ENCODE measurements around the gene RCAN2. TPM values are rescaled to one million over a fixed set of nuclear protein-coding genes. Genes with fewer than 3 reads are reported as not detected.

The RCAN2 gene
- total and polyA plus RNA-seq, 9 of the 15 experiments (the other 6 are each of a cell fraction or from before 2014, with no cell fraction given), result 0.04 TPM; not detected in 8

DNA sequence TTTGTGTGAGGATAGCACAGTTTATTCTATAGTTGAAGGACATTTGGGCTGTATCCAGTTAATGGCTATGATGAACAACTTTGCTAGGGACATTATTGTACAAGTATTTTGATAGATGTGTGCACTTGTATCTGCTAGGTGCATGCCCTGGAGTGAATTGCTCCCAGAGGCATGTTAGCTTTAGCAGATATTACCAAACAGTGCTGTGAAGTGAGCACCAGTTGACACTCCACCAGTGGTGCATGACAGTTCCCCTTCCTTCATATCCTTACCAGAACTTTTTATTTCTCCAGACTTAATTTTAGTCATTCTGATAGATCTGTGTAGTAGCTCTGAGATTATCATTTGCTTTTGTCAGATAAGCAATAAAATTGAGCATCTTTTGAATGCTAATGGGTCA is 271.6 kb downstream of the RCAN2 start:
- POLR2A ChIA-PET, result no interaction called here
- ATAC-seq (no peak), DNase-seq (ENCODE audit: extremely low read depth in 1 of 4, low spot score in 3 of 4) (no peak), FAIRE-seq (no peak)
- intact Hi-C loops (cut with micrococcal nuclease) (loop anchor here (5.0 kb wide), 2 partner anchors 408 to 773 kb away; no protein-coding TSS in a partner anchor), in situ Hi-C loops (cut with MboI) (no loop called here)
- Histone ChIP-seq H3K4me2 (ENCODE audit: insufficient read depth, low read length) (no peak overlapping the region), H3K9me1 (ENCODE audit: control insufficient read depth, insufficient read depth, low read length) (no peaks in the 10 kb centered on the region), H3K36me3 (ENCODE audit: control insufficient read depth, insufficient read depth, low read length) (no peaks in the 10 kb centered on the region), H4K20me1 (replicated peaks; ENCODE audit: control insufficient read depth, insufficient read depth, low read length) (no peaks in the 10 kb centered on the region), H3K79me2 (ENCODE audit: control insufficient read depth, insufficient read depth, low read length) (no peaks in the 10 kb centered on the region), H3K9ac (ENCODE audit: insufficient read depth in 1 of 2, low read depth in 2 of 2, low read length in 2 of 2) (no peak overlapping the region), H3K9me3 (replicated peaks; ENCODE audit: control insufficient read depth, insufficient read depth, low read depth, low read length) (no peaks in the 10 kb centered on the region), H3K27me3 (ENCODE audit: control insufficient read depth in 2 of 2, insufficient read depth in 2 of 2, low read length in 2 of 2) (no peaks in the 10 kb centered on the region), H2AFZ (ENCODE audit: low read depth, low read length) (no peak overlapping the region), H3K4me1 (replicated peaks in 1 of 2; ENCODE audit: control insufficient read depth in 2 of 2, insufficient read depth in 2 of 2, low read length in 2 of 2) (no peaks in the 10 kb centered on the region), H3K27ac (ENCODE audit: extremely low read depth, low read depth, low read length) (no peak overlapping the region), H3K4me3 (no peak overlapping the region)
- TF ChIP-seq ATF4 (CRISPR knock-in tag; IDR thresholded peaks at IDR 0.05) (no peak), ADNP (tag; IDR thresholded peaks at IDR 0.05) (no peak), CBX8 (IDR thresholded peaks at IDR 0.05; ENCODE audit: borderline replicate concordance, extremely low read depth, low read depth, low read length, poor library complexity, severe bottlenecking) (no peak)
- TF ChIP-seq, protein P1, sequence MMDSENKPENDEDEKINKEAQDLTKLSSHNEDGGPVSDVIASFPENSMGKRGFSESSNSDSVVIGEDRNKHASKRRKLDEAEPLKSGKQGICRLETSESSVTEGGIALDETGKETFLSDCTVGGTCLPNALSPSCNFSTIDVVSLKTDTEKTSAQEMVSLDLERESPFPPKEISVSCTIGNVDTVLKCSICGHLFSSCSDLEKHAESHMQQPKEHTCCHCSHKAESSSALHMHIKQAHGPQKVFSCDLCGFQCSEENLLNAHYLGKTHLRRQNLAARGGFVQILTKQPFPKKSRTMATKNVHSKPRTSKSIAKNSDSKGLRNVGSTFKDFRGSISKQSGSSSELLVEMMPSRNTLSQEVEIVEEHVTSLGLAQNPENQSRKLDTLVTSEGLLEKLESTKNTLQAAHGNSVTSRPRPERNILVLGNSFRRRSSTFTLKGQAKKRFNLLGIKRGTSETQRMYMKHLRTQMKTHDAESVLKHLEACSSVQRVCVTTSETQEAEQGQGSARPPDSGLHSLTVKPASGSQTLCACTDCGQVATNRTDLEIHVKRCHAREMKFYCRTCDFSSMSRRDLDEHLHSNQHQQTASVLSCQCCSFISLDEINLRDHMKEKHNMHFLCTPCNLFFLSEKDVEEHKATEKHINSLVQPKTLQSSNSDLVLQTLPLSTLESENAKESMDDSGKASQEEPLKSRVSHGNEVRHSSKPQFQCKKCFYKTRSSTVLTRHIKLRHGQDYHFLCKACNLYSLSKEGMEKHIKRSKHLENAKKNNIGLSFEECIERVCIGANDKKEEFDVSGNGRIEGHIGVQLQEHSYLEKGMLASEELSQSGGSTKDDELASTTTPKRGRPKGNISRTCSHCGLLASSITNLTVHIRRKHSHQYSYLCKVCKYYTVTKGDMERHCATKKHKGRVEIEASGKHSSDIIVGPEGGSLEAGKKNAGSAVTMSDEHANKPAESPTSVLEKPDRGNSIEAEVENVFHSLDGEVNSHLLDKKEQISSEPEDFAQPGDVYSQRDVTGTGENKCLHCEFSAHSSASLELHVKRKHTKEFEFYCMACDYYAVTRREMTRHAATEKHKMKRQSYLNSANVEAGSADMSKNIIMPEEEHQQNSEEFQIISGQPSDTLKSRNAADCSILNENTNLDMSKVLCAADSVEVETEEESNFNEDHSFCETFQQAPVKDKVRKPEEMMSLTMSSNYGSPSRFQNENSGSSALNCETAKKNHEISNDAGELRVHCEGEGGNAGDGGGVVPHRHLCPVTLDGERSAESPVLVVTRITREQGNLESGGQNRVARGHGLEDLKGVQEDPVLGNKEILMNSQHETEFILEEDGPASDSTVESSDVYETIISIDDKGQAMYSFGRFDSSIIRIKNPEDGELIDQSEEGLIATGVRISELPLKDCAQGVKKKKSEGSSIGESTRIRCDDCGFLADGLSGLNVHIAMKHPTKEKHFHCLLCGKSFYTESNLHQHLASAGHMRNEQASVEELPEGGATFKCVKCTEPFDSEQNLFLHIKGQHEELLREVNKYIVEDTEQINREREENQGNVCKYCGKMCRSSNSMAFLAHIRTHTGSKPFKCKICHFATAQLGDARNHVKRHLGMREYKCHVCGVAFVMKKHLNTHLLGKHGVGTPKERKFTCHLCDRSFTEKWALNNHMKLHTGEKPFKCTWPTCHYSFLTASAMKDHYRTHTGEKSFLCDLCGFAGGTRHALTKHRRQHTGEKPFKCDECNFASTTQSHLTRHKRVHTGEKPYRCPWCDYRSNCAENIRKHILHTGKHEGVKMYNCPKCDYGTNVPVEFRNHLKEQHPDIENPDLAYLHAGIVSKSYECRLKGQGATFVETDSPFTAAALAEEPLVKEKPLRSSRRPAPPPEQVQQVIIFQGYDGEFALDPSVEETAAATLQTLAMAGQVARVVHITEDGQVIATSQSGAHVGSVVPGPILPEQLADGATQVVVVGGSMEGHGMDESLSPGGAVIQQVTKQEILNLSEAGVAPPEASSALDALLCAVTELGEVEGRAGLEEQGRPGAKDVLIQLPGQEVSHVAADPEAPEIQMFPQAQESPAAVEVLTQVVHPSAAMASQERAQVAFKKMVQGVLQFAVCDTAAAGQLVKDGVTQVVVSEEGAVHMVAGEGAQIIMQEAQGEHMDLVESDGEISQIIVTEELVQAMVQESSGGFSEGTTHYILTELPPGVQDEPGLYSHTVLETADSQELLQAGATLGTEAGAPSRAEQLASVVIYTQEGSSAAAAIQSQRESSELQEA (IDR thresholded peaks at IDR 0.05; ENCODE audit: low read depth), result no peak
- TF ChIP-seq, protein P2, sequence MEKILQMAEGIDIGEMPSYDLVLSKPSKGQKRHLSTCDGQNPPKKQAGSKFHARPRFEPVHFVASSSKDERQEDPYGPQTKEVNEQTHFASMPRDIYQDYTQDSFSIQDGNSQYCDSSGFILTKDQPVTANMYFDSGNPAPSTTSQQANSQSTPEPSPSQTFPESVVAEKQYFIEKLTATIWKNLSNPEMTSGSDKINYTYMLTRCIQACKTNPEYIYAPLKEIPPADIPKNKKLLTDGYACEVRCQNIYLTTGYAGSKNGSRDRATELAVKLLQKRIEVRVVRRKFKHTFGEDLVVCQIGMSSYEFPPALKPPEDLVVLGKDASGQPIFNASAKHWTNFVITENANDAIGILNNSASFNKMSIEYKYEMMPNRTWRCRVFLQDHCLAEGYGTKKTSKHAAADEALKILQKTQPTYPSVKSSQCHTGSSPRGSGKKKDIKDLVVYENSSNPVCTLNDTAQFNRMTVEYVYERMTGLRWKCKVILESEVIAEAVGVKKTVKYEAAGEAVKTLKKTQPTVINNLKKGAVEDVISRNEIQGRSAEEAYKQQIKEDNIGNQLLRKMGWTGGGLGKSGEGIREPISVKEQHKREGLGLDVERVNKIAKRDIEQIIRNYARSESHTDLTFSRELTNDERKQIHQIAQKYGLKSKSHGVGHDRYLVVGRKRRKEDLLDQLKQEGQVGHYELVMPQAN (IDR thresholded peaks at IDR 0.05; ENCODE audit: borderline replicate concordance), result no peak
- TF ChIP-seq, protein P3, sequence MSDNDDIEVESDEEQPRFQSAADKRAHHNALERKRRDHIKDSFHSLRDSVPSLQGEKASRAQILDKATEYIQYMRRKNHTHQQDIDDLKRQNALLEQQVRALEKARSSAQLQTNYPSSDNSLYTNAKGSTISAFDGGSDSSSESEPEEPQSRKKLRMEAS (CRISPR knock-in tag; IDR thresholded peaks at IDR 0.05), result no peak
- CTCF ChIA-PET (ENCODE audit: low intra/inter-chr PET ratio), result no interaction called here
- BruUV-seq (replicated peaks), result no TSS peak

Measured in K562 (cell line).